NB4 (cell line): ENCODE data around the gene ACOX2.

Experiments used
- CTCF ChIP-seq: IDR thresholded peaks from one replicate; pipeline ENCODE4 v1.5.1; 2012; ENCODE audit warnings: low read depth, low read length
- MAX ChIP-seq: IDR thresholded peaks from 2 replicates; pipeline ENCODE4 v1.6.1; 2011; ENCODE audit warnings: low read depth, low read length

GRCh38 chr3:58556761-58557221 lies 19.8 kb upstream of the ACOX2 start:
- TF ChIP-seq CTCF (no peak), MAX (no peak)
